Measurements from ENCODE around the gene PTGES2. TPM values are rescaled to one million over a fixed set of nuclear protein-coding genes. Genes with fewer than 3 reads are reported as not detected.
"Not testable (repeated sequence)": the region's sequence is repeated elsewhere in the genome, so short reads cannot be mapped to it uniquely, and the experiment has no call there.

PTGES2 gene
- total RNA-seq, 2 experiments from 2014 or later = 47.7 to 48.5 TPM

- ChIA-PET POLR2A (interaction anchor here (0.6 kb wide), 1 partner anchor 23 kb away, joined by 3 read pairs; no protein-coding TSS in a partner anchor), CTCF (interaction anchor here (0.6 to 1.1 kb wide), 5 partner anchors 14 to 749 kb away, joined by 3 to 5 read pairs (median 4); no protein-coding TSS in a partner anchor)
- Mint-ChIP-seq H3K27me3 (no peaks in the 10 kb centered on the region), H3K9me3 (ENCODE audit: low read depth) (no peaks in the 10 kb centered on the region), H3K36me3 (ENCODE audit: low read depth) (peaks cover 16% of the 10 kb centered on the region), H3K27ac (no peak overlapping the region), H3K4me3 (no peak overlapping the region), H3K4me1 (peaks cover 5% of the 10 kb centered on the region)
- DNase-seq (no peak), ATAC-seq (no peak)
- intact Hi-C loops (cut with DNase I, micrococcal nuclease) = loop anchor here in 1 of 2 experiments (5.0 kb wide), 1 partner anchor 77 kb away; no protein-coding TSS in a partner anchor
Measured at GRCh38 chr9:128114326-128115186, 13.0 kb downstream of the PTGES2 start.

DNA sequence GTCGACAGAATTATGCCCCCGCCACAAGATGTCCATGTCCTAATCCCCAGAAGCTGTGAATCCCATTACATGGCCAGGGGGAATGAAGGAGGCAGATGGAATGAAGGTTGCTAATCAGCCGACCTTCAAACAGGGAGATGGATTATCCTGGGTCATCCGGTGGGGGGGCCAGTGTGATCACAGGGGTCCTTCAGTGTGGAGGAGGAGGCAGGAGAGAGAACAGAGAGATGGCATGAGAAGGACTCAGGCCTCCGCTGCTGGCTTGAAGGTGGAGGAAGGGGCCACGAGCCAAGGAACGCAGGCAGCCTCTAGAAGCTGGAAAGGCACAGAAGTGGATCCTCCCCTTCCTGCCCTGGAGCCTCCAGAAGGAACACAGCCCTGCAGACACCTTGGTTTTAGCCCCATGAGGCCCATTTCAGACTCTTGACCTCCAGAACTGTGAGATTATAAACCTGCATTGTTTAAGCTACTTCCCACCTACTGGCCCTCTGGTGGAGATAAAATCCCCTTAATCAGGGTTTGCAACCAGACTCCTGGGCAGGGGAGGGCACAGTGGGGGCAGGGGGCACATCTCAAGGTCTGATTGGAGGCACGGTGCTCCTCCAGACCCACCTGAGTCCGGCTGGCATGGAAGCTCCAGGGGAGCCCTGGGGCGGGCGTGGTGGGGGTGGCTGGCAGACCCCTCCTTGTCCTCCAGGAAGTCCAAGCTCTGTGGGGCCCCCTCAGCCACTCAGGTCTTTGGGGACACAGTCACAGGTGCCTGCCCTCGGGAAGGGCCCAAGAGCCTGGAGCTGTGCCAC is 13.8 kb downstream of the PTGES2 start:
- ChIA-PET CTCF (interaction anchor here (0.8 to 1.1 kb wide), 4 partner anchors 13 to 170 kb away, joined by 3 to 5 read pairs (median 4); no protein-coding TSS in a partner anchor), POLR2A (interaction anchor here (0.6 kb wide), 1 partner anchor 22 kb away, joined by 3 read pairs; no protein-coding TSS in a partner anchor)
- Mint-ChIP-seq H3K27ac (no peak overlapping the region), H3K9me3 (ENCODE audit: low read depth) (no peaks in the 10 kb centered on the region), H3K4me1 (peaks cover 5% of the 10 kb centered on the region), H3K27me3 (no peaks in the 10 kb centered on the region), H3K4me3 (no peak overlapping the region), H3K36me3 (ENCODE audit: low read depth) (peaks cover 17% of the 10 kb centered on the region)
- DNase-seq = no peak
- intact Hi-C loops (cut with DNase I, micrococcal nuclease) = no loop called here
- ATAC-seq = no peak

DNA sequence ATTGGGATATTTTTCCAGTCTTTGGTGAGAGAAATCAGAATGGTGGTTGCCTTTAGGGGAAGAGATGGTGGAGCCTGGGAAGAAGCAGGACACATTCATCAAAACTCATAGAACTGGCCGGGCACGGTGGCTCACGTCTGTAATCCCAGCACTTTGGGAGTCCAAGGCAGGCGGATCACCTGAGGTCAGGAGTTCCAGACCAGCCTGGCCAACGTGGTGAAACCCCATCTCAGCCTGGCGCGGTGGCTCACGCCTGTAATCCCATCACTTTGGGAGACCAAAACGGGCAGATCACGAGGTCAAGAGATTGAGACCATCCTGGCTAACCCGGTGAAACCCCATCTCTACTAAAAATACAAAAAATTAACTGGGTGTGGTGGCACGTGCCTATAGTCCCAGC is 15.8 kb downstream of the PTGES2 start:
- H3K4me3 Mint-ChIP-seq; H3K27ac Mint-ChIP-seq; intact Hi-C loops (cut with DNase I, micrococcal nuclease); POLR2A ChIA-PET; H3K9me3 Mint-ChIP-seq (ENCODE audit: low read depth); H3K4me1 Mint-ChIP-seq; DNase-seq; H3K27me3 Mint-ChIP-seq; ATAC-seq; CTCF ChIA-PET: not testable (repeated sequence)
- peaks cover 25% of the 10 kb centered on the region for H3K36me3 Mint-ChIP-seq (ENCODE audit: low read depth)

DNA sequence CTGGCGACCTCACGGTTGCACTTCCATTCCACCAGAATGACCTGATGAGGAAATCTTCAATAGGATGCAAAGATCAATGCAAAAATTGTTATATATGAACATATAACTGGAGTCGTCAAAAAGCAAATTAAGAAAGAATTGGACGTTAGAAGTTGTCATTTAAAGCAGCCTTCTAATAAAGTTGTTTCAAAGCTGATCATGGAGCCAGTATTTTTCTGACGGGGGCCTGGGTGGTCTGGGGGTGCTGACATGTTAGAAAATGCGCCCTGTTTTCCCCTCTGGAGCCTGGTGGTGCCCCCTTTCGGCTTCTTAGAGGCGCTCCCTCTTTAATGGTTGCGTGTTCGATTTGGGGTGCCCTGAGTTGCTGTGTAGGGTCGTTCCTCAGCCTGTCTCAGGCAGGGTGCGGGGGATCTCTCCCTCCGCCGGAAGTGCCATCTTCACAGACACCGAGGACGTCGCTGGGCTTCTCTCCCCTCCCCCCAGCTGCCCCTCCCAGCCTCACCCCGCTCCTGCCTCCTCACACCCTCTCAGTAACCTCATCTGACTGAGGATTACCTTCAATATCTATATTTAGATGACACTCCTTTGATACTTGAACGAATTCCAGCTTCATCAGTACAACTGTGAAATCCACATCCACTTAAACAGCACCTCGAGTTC is 18.3 kb downstream of the PTGES2 start:
- Mint-ChIP-seq H3K36me3 (ENCODE audit: low read depth) (peaks cover 34% of the 10 kb centered on the region), H3K27me3 (no peaks in the 10 kb centered on the region), H3K27ac (no peak overlapping the region), H3K9me3 (ENCODE audit: low read depth) (no peaks in the 10 kb centered on the region), H3K4me1 (peaks cover 2% of the 10 kb centered on the region), H3K4me3 (no peak overlapping the region)
- intact Hi-C loops (cut with DNase I, micrococcal nuclease) = no loop called here
- DNase-seq = no peak
- no peak for ATAC-seq
- POLR2A ChIA-PET = interaction anchor here (0.7 kb wide), 1 partner anchor 392 kb away, joined by 3 read pairs; no protein-coding TSS in a partner anchor
- CTCF ChIA-PET = interaction anchor here (1.2 to 1.3 kb wide), 2 partner anchors 15 to 64 kb away, joined by 3 to 4 read pairs; no protein-coding TSS in a partner anchor

- peaks cover 37% of the 10 kb centered on the region for H3K36me3 Mint-ChIP-seq (ENCODE audit: low read depth)
- H3K27ac Mint-ChIP-seq = no peak overlapping the region
- POLR2A ChIA-PET = no interaction called here
- ATAC-seq (no peak), DNase-seq (no peak)
- no peaks in the 10 kb centered on the region for H3K27me3 Mint-ChIP-seq
- intact Hi-C loops (cut with DNase I, micrococcal nuclease) = no loop called here
- no peak overlapping the region for H3K4me3 Mint-ChIP-seq
- CTCF ChIA-PET = interaction anchor here (1.3 to 2.8 kb wide), 2 partner anchors 9 to 15 kb away, joined by 3 to 18 read pairs; no protein-coding TSS in a partner anchor
- H3K9me3 Mint-ChIP-seq (ENCODE audit: low read depth) = no peaks in the 10 kb centered on the region
- peaks cover 6% of the 10 kb centered on the region for H3K4me1 Mint-ChIP-seq
Measured at GRCh38 chr9:128108269-128109049, 19.1 kb downstream of the PTGES2 start.

DNA sequence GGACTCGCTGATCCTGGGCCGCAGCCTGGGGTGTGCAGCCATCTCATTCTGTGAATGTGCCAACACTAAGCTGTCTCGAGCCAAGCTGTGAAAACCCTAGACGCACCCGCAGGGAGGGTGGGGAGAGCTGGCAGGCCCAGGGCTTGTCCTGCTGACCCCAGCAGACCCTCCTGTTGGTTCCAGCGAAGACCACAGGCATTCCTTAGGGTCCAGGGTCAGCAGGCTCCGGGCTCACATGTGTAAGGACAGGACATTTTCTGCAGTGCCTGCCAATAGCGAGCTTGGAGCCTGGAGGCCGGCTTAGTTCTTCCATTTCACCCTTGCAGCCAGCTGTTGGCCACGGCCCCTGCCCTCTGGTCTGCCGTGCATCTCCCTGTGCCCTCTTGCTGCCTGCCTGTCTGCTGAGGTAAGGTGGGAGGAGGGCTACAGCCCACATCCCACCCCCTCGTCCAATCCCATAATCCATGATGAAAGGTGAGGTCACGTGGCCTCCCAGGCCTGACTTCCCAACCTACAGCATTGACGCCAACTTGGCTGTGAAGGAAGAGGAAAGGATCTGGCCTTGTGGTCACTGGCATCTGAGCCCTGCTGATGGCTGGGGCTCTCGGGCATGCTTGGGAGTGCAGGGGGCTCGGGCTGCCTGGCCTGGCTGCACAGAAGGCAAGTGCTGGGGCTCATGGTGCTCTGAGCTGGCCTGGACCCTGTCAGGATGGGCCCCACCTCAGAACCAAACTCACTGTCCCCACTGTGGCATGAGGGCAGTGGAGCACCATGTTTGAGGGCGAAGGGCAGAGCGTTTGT is 19.9 kb downstream of the PTGES2 start:
- H3K4me1 Mint-ChIP-seq = peaks cover 13% of the 10 kb centered on the region
- no peak for DNase-seq
- ATAC-seq = no peak
- ChIA-PET POLR2A (interaction anchor here (0.6 kb wide), 1 partner anchor 1130 kb away, joined by 4 read pairs; no protein-coding TSS in a partner anchor), CTCF (interaction anchor here (0.5 to 2.8 kb wide), 4 partner anchors 10 to 289 kb away, joined by 3 to 18 read pairs (median 4); no protein-coding TSS in a partner anchor)
- H3K27me3 Mint-ChIP-seq = no peaks in the 10 kb centered on the region
- H3K9me3 Mint-ChIP-seq (ENCODE audit: low read depth) = no peaks in the 10 kb centered on the region
- intact Hi-C loops (cut with DNase I, micrococcal nuclease) = no loop called here
- no peak overlapping the region for H3K27ac Mint-ChIP-seq
- peaks cover 38% of the 10 kb centered on the region for H3K36me3 Mint-ChIP-seq (ENCODE audit: low read depth)
- H3K4me3 Mint-ChIP-seq = no peak overlapping the region

DNA sequence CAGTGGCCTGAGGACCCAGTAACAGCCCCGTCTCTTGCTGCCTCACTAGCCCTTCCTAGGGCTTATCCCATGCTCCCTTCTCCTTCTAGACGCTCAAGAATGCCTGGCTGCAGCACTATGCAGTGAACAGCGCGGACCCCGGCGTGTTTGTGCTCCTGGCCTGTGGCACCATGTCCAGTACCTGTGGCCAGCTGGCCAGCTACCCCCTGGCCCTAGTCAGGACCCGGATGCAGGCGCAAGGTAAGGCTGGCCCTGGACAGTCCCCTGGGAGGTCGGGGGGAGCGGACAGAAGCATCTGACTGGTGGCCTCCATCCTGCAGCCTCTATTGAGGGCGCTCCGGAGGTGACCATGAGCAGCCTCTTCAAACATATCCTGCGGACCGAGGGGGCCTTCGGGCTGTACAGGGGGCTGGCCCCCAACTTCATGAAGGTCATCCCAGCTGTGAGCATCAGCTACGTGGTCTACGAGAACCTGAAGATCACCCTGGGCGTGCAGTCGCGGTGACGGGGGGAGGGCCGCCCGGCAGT is 20.5 kb downstream of the PTGES2 start:
- Mint-ChIP-seq H3K36me3 (ENCODE audit: low read depth) (peaks cover 45% of the 10 kb centered on the region), H3K27me3 (no peaks in the 10 kb centered on the region), H3K4me3 (no peak overlapping the region), H3K27ac (no peak overlapping the region), H3K9me3 (ENCODE audit: low read depth) (no peaks in the 10 kb centered on the region), H3K4me1 (peaks cover 18% of the 10 kb centered on the region)
- DNase-seq (no peak), ATAC-seq (no peak)
- POLR2A ChIA-PET = interaction anchor here (0.6 kb wide), 1 partner anchor 1131 kb away, joined by 4 read pairs; no protein-coding TSS in a partner anchor
- CTCF ChIA-PET = interaction anchor here (0.5 to 2.8 kb wide), 5 partner anchors 11 to 289 kb away, joined by 3 to 18 read pairs (median 3); no protein-coding TSS in a partner anchor
- intact Hi-C loops (cut with DNase I, micrococcal nuclease) = no loop called here

GRCh38 chr9:128106181-128106939 is 21.2 kb downstream of the PTGES2 start:
- DNase-seq (no peak), ATAC-seq (no peak)
- intact Hi-C loops (cut with DNase I, micrococcal nuclease) = no loop called here
- H3K27me3 Mint-ChIP-seq = no peaks in the 10 kb centered on the region
- H3K4me3 Mint-ChIP-seq = no peak overlapping the region
- no peak overlapping the region for H3K27ac Mint-ChIP-seq
- H3K9me3 Mint-ChIP-seq (ENCODE audit: low read depth) = no peaks in the 10 kb centered on the region
- POLR2A ChIA-PET = interaction anchor here (0.6 kb wide), 1 partner anchor 130 kb away, joined by 3 read pairs; no protein-coding TSS in a partner anchor
- CTCF ChIA-PET = interaction anchor here (0.8 to 2.8 kb wide), 3 partner anchors 11 to 21 kb away, joined by 3 to 18 read pairs (median 4); no protein-coding TSS in a partner anchor
- H3K4me1 Mint-ChIP-seq = peaks cover 18% of the 10 kb centered on the region
- H3K36me3 Mint-ChIP-seq (ENCODE audit: low read depth) = peaks cover 48% of the 10 kb centered on the region

- H3K27ac Mint-ChIP-seq = no peak overlapping the region
- intact Hi-C loops (cut with DNase I, micrococcal nuclease) = no loop called here
- no peaks in the 10 kb centered on the region for H3K27me3 Mint-ChIP-seq
- peaks cover 18% of the 10 kb centered on the region for H3K4me1 Mint-ChIP-seq
- H3K36me3 Mint-ChIP-seq (ENCODE audit: low read depth) = peaks cover 50% of the 10 kb centered on the region
- no peak overlapping the region for H3K4me3 Mint-ChIP-seq
- CTCF ChIA-PET = interaction anchor here (0.6 to 2.8 kb wide), 5 partner anchors 11 to 87 kb away, joined by 3 to 18 read pairs (median 6); no protein-coding TSS in a partner anchor
- ATAC-seq (no peak), DNase-seq (no peak)
- no peaks in the 10 kb centered on the region for H3K9me3 Mint-ChIP-seq (ENCODE audit: low read depth)
- POLR2A ChIA-PET = interaction anchor here (0.6 kb wide), 1 partner anchor 129 kb away, joined by 3 read pairs; no protein-coding TSS in a partner anchor
Measured at GRCh38 chr9:128105538-128106175, 21.9 kb downstream of the PTGES2 start.

Data from activated CD4-positive, alpha-beta T cell treated with anti-CD3 and anti-CD28 coated beads for 36 hours (primary cell).